Nucleus accumbens (tissue), 56 donors: ENCODE results near the gene LARP4B.

Source experiments
- DNase-seq, 56 donors: peaks; one replicate each; lab custom pipeline; 2025; lab: John Stamatoyannopoulos, UW

LARP4B gene

DNA sequence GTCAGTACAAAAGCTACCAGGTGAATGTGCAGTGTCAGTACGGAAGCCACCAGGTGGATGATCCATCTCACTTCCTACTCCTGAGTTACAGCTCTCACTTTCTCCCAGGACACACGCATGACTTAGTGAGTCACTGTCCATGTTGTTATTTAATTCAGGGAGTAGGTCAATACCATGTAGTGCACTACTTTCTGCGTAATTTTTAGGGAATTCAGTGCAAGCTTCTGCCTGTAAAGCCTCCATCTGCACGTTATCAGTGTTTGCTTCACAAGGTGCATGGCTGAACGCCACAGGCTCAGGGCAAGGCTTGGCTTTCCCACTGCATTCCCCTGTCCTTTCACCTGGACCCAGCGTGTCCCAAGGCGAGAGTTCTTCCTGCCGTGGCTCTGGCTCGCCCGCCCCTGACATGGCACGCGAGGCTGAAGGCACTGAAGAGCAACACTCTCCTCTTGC is 59.5 kb downstream of the LARP4B start:
- DNase-seq: no peak

DNA sequence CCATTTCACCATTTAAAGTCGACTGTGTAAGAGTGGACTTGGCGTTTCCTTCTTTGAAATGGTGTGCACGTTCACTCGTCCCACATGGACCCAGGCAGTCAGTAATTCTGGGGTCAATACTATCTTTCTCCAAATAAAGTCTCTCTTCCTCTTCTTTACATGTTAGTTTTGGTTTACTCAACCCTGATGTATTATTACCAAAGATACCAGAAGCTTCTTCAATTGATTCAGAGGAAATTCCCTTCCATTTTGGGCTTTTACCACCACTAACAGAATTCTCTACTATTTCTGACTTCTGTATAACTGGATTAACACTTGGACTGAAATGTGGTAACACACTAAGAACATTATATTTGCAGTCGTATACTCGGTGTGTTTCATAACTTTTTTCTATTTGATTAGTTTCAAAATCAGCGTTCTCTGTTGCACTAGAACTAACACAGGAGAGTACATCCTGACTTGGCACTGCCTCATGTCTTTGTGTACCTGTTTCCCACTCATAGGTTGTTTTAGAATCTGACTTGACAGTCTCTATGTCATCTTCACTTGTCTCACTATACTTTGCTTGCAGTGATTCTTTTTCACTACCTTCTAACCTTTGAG is 60.8 kb downstream of the LARP4B start:
- DNase-seq: no peak

DNA sequence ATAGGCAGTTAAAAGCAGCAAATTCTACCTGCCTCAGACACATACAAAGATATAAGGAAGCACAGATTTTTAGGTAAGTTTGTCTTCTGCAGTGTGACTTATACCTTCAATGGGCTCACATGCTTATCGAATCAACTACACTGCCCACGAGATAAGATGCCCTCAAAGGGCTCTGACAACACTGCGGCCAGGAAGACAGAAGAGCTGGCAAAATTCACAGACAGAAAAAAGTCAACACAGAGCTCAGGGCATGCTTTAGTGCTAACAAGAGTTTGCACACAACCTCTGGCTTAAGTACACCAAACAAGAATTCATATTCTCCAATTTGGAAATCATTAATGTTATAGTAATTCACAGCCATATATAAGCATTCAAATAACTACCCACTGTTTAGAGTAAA is 62.3 kb downstream of the LARP4B start:
- no peak for DNase-seq

DNA sequence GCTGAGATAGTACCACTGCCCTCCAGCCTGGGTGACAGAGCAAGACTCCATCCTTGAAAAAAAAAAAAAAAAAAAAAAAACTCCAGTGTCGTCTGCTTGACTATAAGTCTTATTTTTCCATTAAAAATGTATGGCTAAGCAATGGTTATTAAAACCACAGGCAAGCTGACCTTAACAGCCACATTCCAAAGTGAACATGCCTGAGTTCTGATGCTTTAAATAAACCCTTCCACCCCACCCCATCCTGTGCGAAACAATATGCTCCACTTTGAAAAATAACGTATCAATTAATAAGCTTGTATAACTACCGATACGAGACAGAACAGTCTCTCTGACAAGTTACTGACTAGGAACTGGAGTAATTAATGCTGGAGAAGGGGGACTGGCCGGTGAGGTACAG is 63.7 kb downstream of the LARP4B start:
- DNase-seq: no peak

DNA sequence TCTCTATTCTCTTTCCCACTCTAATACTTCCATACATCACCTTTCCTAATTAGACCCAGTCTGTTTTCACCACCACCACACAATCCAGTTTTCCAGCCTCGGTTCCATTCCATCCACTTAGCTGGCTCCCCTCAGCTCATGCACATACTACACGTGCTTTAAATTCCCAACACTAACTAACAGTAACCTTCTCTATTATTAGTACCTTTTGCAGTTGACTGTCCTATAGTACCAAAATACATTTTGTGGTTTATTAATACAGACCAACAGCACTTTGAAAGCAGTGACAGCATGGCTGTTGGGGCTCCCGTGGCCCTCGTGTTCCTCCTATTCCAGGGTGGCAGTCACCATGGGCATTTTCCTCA is 64.9 kb downstream of the LARP4B start:
- DNase-seq: no peak

DNA sequence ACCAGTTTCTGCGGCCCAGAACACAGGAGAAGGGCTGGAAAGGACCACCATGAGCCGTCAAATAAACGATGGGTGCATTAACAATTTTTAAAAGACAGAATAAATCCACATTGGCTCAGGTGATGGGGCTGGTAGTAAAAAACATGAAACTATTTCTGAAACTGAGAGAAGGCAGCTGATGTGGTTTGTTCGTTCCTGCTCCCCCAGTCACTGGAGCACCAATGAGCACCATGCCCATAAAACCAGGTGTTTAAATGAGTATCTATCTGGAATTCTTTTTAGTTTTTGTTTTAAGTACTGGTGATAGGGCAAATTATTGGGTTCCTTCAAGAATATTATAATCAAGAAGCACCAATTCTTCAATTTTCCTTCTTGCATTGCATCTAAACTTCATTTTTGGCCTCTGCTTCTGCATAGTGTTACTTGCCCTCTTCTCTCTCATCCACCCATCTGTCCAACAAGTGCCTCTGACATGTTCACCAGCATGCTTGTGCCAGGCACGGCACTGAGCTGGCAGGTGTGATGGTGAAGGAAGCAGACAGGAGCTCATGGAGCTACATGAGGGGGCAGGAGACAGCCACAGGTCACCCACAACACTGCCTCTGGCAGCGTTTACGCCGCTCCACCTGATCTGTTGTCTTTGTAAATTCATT is 65.5 kb downstream of the LARP4B start:
- DNase-seq: no peak

DNA sequence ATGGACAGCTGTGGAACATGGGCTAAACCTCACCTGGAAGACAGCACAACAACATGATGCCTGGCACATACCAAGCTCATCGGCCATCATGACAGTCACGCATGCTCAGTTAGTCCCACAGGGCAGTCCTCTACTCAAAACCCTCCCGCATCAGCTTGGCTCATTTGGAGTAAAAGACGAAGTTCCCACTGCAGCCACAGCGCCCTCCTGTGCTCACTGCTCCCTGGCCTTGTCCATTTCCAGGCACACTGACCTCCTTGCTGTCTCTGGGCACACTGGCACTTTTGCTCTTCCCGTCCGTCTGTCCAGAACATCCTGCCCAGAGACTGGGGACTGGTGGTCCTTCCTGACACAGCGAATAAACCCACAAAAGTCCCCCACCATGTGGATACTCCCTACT is 66.2 kb downstream of the LARP4B start:
- DNase-seq: no peak

DNA sequence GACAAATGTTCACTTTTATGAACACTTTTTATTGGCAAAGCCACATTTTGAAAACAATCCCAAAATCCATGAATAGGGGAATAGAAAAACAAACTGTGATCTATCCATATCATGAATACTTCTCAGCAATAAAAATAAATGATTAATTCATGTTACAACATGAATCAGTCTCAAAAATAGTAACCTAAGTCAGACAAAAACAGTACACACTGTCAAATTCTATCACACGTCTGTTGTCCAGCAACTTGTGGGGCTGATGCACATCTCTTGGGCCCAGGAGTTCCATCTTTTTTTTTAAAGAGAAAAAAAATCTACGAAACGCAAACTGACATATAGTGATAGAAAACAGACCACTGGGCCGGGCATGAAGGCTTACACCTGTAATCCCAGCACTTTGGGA is 71.0 kb downstream of the LARP4B start:
- DNase-seq: no peak

DNA sequence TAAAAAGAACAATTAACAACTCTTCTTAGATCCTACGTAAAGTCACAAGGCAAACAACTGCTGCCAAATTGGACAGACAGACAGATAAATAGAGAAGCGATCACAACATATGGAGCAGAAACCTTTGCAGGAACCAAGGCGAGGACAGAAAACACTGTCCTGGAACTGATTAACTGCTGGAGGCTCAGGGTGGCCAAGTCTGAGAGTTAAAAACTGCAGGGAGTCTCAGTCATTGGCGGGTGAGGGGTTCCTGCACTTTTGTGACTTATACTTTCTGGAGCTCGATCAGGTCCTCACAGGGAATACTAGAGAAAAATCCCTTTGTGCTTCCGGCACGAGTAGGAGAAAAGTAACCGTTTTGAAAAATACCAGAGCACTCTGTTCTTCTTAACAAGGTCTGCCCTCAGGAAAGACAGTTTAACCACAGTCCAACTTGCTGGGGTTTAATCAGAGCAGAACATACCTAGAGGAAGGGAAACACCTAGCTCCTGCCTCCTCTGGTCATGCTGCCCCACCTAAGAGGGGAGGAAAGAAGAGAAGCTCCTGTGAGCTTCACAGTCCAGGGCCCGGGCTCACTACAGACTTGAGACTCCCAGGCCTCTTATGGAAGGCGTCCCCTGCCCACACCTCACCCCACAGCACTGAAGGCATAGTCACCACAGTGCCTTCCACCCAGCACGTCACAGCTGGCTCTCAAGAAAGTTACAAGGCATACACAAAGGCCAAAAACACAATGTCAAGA is 74.9 kb downstream of the LARP4B start:
- DNase-seq: no peak

DNA sequence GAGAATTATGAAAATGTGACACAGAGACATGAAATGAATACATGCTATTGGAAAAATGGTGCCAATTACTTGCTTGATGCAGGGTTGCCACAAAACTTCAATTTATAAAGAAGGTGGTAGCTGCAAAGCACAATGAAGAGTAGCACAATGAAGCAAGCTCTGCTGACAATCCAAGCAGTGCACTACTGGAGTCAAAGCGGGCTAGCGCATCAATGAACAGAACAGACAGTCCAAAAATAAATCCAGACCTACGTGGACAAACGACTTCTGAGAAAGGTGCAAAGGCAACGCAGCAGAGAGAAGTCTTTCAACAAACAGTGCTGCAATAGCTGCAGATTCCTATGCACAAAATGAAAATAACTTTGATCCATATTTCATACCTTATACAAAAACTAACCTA is 75.8 kb downstream of the LARP4B start:
- DNase-seq: no peak

DNA sequence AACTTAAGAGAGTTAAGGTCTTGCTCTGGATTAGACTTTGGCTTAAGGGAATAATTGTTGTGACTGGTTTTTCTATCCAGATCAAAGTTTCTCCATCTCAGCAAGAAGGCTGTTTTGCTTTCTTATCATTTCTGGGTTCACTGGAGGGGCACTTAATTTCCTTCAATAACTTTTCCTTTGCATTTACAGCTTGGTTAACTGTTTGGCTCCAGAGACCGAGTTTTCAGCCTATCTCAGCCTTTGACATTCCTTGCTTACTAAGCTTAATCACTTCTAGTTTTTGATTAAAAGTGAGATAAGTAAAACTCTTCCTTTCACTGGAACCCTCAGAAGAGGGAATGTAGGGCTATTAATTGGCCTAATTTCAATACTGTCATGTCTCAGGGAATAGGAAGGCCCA is 76.4 kb downstream of the LARP4B start:
- no peak for DNase-seq

DNA sequence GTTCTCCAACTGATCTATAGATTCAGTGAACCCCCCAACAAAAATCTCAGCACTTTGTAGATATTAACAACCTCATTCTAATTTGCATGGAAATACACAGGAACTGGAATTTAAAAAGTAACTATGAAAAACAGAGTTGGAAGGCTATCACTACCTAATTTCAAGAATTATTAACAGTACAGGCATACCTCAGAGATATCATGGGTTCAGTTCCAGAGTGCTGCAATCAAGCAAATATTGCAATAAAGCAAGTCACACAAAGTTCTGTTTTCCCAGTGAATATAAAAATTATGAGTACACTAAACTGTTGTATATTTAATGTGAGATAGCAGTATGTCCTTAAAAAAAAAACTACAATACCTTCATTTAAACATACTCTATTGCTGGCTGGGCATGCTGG is 78.5 kb downstream of the LARP4B start:
- no peak for DNase-seq

DNA sequence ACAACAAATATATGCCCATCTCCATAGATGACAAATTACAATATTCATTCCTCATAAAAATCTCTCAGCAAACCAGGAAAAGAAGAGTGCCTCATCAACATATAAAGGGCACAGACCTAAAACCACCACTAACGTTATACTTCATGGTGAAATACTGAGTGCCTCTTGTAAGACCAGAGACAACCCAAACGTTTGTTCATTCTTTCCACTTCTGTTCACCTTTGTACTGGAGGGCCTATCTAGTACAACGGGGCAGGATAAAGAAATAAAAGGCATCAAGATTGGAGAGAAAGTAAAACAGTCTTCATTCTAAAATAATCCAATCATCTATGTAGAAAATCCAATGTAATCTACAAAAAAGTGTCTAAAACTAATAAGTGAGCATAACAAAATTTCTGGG is 79.1 kb downstream of the LARP4B start:
- DNase-seq: no peak

DNA sequence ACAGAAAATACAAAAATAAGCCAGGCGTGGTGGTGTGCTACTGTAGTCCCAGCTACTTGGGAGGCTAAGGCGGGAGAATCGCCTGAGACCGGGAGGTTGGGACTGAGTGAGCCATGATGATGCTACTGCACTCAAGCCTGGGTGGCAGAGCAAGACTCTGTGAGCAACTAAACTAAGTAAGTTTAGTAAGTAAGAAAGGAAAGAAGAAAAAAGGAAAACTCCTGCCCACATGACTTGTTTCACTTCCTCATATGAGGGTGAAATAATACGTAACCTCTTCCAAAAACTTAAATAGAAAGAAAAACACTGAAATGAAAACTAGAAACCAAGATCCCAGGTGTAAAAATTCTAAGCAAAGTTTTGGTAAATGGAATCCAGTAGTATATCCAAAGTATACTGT is 79.6 kb downstream of the LARP4B start:
- DNase-seq: no peak

DNA sequence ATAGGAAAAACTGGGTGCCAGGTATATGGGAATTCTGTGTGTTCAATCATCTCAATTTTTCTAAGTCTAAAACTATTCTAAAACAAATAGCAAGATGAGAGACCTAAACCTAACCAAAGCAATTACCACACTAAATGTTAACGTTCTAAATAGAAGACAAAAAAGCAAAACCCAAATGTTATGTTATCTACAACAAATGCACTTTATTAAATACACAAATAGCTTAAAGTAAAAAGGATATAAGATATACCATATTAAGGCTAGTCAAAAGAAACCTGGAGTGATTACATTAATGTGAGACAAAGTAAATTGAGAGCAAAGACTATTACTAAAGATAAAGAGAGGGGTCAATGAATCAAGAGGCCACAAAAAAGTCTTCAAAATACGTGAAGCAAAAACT is 81.4 kb downstream of the LARP4B start:
- DNase-seq: no peak

DNA sequence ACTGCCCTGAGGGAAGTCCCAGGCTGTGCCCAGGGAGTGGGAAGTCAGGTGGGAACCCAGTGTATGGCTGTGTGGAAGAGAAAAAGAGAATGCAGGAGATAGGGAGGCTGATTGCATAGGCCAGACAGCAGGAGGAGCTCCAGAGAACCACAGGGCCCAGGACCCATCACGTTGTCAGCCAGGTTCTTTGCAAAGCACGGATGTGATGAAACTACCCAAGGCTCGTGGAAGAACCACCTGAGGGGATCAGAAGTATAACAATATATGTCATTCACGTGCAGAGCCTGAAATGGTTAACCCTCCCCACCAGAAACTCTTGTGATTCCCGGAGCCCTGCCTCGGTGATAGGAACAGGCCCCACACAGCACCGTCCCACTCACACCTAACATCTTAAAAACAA is 83.6 kb downstream of the LARP4B start:
- DNase-seq: peak in 9 of 56 donors; percentile 12 to 33 (median 23)

DNA sequence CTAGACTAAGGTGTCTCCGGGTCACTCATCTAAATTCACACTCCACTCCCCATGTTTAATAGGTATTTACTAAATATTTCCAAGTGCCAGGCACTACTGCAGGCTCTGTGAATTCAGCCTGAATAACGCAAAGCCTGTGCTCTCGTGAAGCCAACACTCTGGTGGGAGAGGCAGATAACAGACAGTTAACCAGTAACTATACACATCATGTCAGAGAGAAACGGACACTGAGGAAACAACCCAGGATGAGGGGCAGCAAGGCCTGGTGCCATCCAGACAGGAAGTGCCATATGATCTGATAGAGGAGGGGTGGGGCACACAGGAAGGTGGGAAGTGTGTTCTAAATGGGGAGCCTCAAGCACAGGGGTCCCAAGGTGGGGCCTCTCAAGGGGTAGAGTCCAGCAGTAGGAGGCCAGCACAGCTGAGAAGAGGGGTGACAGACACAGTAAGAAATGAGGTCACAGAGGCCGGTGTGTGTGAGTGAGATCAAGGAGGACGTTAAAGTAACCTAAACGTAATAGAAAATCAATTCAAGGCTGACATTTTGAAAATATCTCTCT is 85.3 kb downstream of the LARP4B start:
- no peak for DNase-seq

DNA sequence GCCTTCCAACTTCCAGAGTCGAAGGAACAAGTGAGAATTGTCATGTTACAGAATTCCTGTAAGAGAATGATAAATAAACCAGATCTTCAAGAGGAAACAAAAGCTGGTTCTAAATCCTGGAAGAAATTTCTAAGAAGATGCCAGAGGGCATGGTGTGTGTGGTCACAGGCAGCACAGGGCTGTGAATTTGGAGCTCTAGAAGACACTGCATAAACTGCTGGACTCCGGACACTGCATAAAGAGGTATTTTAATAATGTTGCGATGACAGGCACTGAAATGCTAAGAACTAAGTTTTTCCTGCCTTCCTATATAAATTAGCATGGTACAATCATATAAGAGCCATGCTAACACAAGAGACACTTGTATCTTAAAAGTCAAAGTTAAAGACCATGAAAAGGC is 86.0 kb downstream of the LARP4B start:
- DNase-seq: no peak

DNA sequence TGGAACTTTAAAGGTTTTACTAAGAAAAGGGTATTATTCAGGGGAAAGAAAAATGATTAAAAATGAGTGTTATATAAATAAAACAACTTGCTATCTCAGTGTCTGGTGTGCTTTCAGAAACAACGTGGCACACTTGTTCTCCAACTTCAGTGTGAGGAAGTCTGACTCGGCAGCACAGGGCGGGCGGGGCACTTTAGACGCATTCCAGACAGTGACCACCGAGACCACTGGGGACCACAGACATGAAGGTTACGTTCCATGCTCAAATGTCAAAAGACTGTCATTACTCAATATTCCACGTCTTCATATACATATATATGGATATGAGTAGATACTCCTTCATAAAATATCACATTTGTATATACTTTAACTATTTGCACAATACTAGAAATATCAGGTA is 87.0 kb downstream of the LARP4B start:
- DNase-seq: no peak

DNA sequence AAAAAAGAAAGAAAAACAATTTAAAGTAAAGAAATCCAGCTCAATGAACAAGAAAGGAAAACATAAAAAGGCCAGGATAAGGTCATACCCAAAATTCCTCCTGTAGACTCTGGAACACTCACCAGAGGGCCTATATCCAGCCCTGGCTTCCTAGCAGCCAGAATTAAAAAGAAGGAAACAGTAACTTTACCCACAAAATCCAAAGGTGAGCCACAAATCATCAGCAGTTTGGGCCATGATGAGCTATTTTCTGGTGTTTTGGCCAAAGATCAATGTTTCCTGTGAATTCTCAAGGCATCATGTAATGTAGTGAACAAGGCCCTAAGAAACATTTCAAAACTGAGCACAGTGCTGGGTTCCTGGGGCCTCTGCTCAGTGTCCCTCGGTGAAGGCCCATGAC is 87.8 kb downstream of the LARP4B start:
- DNase-seq: no peak

DNA sequence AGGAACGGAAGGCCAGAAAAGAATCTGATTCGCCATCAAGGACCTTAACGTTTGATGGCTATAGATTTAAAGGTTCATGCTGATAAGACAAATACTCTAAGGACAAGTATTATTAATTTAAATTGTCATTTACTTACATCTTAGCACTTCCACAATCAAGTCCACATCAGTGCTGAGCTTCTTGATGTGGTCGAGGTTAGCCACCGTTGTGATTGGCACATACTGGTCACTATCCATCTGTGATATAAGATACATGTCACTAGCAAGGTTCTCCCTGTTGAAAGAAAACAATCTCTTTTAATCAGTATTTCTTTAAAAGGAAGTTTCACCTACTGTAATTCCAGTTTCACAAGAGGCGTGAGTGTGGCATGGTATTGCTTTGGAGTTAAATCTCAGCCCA is 88.7 kb downstream of the LARP4B start:
- no peak for DNase-seq

DNA sequence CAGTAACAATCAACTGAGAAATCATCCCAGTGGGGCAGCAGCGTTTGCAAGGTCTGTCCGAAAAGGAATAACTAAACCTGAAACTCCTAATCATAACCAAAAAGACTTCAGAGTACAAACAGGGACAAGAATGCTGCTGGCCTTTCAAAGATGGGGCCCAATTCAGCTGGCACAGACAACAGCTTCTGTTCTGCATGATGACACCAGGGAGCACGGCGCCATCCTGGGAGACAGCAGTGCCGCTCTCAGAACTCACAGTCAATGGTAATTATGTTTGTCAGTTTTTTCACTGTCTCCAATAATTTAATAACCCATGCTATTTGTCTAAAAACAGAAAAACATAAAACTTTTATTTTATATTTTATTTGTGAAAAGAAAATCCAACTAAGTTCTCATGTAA is 90.0 kb downstream of the LARP4B start:
- peak in 4 of 56 donors; percentile 4 to 37 (median 11) for DNase-seq
